COR-L47 (cell line): Measurements from ENCODE around the gene TCEA2.

Experiments used
- DNase-seq: peaks from one replicate; lab custom pipeline; 2025; lab: John Stamatoyannopoulos, UW

The TCEA2 gene

DNA sequence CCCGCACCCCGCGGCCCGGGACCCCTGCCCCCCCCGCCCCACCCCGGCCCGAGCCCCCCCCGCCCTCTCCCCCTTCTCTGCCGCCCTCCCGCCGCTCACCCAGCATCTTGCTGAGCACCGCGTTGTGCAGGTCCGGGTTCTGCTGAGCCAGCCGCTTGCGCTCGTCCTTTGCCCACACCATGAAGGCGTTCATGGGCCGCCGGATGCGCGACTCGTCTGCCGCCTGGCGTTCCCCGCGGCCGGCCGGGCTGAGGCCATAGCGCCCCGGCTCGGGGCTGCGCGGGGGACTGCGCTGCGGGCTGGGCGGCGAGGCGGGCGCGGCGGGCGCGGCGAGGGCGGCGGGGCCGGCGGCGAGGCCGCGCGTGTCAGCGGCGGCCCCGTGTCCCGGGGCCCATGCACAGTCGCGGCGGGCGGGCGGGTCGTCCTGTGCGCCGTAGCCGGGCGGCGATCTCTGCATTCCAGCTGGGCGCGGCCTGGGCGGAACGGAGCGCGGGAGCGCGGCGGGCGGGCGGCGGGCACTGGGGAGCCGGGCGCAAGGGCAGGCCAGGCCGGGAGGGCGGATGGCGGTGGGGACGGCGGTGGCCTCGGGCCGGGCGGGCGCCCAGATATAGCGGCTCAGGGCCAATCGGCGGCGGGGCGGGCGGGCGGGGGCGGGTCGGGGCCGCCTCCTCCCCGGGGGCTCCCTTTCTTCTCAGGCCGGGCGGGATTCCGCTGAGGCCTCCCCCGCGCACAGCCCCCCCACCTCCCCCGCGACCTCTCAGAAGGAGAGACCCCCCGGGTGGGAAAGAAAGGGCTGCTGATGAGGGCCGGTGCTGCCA is 13.7 kb upstream of the TCEA2 start, which contains the start of gene SOX18:
SOX18 (minus strand) TSS at position 580 of the 818 bp plus-strand sequence; CDS start at position 457, 123 bp downstream.
- DNase-seq = no peak

DNA sequence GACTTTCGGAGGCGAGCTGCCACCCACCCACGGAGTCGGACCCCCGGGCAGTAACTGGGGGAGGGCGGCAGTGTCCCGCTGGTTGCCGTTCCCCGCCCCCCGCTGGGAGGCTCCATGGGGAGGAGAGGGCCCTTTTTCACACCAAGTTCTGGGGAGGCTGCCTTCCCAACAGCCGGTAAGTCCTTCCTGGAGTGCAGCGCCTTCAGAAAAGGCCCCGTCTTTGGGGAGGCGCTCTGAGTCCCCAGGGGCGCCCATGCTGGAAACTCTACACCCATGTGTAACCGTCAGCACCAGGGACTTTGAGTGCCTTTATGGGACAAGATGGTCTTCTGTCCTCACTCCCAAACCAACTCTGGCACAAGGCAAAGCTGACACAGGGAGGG is 13.1 kb upstream of the TCEA2 start:
- DNase-seq = no peak

DNA sequence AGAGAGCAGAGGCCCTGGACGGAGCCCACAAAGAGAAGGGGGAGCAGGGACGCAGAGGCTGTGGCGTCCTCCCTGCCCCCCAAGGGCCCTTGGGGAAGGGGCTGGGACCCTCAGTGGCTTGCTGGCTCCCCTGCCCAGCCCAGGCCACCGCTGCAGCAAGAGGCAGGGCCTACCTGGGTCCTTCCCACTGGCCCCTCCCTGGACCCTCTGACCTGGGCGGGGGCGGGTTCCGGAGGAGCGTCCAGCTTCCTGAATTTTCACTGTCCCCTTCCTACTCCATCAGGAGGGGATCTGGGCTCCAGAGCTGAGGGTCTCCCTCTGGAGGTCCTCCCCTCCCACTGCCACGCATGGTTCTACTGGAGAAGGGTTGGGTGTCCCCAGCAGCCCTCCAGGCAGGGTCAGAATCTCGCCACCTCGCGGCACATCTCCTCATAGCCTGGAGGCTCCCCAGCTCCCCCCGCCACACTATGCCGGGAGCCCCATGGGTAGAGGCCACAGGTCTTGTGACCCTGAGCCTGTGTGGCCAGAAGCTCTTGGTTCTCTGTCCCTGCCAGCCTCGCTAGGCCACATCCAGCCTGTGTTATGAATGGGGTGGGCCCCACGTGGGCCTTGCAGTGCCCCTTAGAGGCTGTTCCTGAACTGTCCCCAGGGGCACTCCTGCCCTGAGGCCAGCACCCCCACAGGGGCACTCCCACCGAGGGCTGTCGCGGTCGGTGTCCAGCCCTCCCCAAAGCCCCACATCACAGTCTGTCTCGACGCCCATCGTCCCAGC is 12.6 kb upstream of the TCEA2 start:
- DNase-seq = no peak

DNA sequence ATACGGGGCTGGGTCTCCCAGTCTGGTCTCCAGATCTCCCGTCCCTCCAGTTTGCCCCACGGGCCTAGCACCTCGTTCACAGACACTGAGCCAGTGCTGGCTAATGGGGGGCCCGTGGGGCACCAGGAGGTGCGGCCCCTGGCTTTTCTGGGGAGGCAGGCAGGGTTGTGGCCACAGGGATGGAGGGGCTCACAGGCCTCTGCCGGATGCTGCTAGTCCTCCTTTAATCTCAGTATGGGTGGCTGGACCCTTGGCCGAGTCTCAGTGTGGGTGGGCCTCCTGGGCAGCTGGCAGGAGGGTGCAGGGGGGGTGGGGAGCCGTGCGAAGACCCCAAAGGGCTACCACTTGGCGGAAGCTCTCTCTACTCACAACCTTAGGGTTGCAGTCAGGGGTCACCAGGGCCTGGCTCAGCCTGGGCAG is 12.0 kb upstream of the TCEA2 start:
- DNase-seq = no peak

DNA sequence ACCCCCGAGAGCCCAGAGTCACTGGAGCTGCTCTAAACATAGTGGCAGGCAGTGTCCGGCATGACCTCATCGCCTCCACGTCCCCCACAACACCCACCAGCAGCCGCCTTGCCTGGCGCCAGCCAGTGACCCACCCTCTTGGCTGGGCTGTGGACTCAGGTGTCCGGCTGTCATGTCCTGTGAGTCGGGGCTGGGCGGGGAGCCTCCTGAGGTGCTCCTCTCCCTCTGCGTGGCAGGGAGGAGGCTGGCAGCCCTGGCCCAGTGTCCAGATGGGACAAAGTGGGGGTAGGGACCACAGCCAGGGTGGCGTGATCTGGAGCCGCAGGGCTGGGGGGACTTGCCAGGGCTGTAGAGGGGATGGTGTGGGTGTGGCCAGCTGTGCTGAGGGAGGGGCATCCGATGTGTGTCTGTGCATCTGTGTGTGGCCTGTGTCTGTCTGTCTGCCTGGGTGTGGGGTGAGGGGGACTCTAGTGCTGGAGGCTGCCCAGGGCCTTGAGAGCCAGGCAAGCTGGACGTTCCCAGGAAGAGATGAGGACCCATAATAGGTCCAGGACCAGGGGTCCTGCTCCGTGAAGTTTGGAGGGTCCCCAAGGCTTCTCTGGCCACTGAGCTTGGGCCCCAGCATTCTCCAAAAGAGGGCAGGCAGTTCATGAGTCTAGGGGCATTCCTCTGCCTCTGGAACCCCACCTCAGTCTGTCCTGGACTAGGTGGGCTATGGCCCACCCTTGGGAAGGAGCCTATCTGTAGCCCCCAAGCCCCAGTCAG is 11.3 kb upstream of the TCEA2 start:
- DNase-seq = no peak

DNA sequence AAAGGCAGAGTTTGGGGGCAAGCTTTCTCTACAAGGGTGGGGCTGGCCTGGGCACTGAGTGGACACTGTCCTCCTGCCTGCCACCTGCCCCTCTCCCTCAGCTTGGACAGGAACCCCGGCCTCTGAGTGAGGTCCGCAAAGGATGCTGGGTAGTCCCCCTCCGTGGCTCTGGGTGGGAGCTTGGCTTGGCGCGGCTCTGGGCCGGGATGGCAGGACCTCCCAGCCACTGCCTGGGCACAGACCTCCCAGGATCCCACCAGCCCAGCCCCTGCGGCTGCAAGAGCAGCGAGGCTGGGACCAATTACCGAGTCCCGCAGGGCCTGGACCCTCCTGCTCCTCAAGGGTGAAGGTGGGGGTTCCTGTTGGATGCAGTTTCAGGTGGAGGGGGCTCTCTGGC is 10.7 kb upstream of the TCEA2 start:
- no peak for DNase-seq

DNA sequence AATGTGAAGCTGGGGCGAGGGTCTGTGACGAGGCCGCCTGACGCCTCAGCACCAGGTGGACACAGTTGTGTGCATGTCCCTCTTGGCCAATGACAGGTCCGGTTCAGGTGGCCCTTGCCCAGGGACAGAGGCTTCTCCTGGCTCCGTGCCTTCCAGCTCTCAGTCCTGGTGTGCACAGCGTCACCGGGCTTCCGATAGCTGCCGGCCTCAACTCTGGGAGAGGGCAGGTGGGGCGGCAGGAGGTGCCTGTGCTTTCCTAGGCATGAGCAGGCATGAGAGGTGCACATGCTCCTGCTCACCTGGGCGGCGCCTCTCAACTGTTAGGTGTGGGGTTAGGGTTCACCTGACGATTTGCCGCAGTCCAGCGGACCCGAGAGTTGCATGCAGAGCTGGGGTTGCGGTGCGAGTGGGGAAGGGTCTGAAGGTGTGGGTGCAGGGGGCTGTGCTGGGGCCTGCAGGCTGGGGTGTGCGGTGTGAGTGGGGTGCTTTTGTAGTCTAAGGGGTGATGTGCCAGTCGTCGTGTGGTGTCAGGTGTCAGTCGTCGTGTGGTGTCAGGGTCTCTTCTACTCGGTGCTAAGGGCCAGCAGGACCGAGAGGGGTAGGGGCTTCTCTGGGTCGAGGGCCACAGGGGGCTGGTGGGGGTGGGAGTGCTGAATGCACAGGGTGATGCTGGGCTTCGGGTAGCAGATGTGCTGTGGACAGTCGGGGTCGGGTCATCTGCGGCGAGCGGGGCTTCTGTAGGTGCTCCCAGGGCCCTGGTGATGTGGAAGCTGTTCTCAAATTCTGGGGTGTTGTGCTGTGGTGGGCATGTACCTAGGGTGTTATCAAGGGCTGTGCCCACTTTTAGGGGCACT is 9.8 kb upstream of the TCEA2 start:
- DNase-seq = no peak

DNA sequence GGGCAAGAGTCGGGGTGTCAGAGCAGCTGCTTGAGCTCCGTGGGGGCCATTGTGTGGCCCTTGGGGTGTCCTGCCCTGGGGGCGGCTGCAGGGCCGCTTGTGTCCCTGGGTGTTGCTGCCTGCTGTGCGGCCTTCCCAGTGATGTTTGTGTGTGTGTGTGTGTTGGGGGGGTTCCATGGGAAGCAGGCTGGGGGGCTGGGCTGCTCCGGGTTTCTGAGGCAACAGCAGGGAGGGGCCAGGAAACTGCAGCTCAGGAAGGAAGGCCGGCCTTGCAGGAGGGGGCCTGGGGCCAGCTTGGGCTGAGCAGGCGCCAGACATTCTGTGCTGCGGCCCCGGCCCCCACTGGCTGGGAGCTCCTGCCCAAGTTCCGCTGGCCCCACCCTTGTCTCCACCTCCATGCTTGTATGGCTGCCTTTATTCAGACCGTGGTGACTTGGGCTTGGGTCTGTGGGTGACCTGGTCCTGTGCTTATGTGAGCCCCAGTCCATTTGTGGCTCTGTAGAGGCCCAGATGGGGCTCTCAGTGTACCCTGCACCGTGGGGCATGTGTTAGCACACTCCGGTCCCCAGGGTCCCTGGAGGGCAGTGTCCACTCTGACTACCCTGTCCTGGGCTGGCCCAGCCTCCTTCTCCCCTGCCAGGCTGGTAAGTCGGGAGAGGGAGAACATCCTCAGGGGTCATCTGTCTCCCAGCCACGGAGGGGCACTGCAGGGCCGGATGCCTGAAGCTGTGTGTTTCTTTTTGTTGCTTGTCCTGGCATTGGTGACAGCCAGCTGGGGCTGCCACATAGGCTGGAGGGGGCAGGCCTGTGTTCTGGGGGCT is 8.9 kb upstream of the TCEA2 start:
- no peak for DNase-seq

DNA sequence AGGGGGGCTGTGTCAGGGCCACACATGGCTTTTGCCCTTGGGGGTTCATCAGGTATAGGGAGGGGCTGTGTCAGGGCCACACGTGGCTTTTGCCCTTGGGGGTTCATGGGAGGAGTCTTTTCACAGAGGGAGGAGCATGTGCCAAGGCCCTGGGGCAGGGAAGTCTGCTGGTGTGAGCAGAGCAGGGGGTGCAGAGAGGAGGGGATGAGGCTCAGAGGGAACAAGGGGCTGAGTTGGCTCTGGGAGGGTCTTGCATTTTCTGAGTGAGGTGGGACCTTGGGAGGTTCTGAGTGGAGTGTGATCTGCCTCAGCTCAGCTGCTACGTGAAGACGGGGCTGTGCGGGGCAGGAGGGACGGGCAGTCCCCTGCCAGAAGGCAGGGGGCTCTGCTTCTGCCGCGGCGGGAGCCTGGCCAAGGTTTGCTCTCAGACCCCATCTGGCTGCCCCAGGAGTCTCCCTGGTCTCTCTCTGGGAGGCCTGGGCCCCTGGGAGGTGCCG is 7.6 kb upstream of the TCEA2 start:
- DNase-seq = no peak

DNA sequence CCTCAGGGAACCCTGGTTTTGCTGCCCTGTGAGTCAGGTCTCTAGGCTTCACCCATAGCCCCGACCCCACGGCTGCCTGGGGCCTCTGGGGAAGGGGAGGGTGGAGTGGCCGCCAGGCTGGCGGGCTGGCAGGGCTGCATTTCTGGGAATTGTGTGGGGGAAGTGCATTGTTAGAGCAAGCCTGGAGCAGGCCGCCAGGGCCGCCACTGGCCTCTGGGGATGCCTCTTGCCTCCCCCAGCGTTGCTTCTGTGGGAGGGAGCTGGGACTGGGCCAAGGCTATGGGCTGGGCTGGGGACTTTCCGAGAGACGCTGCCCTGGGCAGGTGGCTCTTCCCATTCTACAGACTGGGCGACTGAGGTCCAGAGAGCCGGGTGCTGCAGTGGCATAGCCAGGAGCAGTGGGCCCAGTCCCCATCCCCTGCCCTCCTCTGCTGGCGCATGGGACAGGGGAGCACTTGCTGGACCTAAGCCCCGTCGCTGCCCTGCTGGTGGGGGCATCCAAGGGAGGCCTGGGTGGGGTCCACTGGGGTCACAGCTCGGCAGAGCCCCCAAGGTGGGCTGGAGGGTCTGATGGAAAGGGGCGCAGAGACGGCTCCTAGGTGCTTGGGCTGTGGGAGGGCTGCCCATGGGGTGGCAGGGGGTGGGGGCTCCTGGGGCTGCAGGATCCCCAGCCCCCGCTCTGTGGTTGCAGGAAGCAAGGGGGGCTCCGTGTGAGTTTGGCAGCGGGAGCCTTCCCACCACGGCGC is 6.9 kb upstream of the TCEA2 start:
- no peak for DNase-seq

DNA sequence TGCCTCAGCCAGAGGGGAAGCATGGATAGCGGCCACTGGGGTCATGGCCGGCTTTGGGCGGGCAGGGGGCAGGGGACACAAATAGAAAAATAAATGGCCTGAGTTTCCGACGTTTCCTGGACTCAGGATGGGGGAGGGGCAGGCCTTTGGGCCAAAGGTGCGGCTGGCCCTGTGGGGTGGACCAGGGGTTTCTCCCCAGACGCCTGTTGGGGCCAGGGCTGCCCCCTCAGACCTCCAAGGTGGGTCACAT is 6.4 kb upstream of the TCEA2 start:
- DNase-seq = no peak

DNA sequence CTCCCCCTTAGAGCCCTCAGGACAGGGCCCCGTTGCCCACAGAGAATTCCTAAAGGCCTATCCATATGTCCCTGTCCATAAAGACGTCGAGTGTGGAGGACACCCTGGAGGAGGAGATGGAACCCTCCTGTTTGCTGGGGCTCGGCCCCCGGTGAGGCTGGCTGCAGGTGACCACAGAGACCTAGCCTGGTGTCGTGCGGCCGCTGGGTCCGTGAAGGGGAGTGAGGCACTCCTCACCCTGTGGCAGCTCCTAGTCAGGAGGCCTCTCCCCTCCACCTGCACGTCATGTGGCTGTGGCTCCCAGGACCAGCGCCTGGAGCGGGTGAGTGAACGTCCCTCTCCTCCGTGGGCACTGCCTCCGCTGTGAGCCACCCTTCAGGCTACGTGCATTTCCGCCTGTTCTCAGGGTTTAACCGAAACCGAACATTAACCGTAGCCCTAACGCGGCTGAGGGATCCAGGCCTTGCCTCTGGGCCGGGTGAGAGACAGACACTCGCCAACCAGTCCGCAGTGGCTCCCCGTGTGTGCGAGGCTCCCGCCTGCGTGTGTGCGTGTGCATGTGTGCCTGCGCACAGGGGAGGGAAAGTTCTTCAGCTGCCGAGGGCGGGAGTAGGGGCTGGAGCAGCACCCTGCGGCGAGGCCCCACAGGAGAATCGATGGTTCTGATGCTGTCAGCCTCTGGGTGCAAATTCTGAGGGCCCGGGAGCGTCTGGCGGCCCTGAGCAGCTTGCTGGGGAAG is 5.9 kb upstream of the TCEA2 start:
- DNase-seq = no peak

DNA sequence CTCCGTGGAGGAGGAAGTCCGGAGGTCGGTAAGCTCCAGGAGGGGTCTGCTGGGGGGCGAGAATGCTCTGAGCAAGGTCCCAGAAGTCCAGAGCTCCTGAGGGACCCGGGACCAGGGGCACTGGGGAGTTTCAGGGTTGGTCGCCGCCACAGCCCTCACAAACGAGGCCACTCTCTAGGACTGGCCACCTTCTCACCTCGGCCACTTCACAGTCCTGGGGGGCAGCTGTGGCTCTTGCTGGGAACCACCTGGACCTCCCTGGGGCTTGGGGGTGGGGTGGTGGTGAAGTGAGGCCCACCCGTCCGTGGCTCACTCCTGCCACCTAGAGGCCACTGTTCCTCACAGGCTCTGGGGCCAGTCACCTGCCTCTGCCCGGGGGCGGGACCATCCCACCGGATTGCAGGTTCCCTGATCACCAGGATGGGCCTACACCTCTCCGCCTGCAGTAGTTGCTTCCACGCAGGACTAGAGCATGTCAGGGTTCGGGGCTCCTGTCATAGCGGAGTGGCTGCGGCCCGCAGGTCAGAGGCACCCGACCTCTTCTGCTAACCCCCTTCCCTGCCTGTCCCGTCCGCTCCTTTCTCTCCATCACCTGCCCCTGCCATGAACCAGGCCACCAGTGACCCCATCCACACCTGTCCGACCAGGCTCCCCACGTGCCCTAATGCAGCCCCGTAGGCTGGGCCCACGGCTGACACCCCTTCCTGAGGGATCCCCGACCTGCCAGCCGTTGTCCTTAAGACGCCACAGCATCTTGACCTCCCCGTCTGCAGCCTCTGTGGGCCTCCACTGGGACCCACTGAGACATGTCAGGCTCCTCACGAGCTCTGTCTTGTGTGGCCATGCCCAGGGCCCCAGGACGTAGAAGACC is 5.1 kb upstream of the TCEA2 start:
- DNase-seq = peak; percentile 70

DNA sequence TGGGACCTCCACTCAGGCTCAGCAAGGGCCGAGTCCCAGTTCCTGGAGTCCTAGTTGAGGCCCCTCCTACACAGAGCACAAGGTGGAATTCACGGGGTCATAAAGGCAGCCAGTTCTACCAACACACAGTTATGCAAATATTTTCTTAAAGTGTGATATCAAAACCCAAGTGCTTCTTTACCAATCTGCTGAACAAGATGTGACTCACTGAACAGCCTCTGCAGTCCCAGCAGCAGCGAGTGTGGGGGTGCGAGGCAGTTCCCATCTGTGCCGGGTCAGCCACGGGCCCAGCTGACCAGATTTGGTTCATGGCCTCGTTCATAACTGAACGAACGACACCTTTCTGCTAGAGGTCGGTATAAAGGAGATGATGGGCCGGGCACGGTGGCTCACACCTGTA is 4.5 kb upstream of the TCEA2 start:
- DNase-seq = no peak

DNA sequence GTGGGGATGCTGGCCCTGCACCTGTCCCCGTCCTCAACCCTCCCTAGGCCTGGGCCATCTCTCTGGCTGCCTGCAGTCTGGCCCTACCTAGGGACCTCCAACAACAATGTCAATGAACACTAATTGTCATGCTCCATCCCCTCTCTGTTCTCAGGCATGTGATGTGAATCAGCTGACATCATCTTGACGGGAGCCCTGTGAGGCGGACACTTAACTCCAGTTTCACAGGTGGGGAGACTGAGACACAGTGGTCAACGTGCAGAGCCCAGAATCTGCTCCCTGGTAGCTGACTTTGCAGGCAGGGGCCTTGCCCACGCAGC is 762 bp upstream of the TCEA2 start:
- DNase-seq = no peak

DNA sequence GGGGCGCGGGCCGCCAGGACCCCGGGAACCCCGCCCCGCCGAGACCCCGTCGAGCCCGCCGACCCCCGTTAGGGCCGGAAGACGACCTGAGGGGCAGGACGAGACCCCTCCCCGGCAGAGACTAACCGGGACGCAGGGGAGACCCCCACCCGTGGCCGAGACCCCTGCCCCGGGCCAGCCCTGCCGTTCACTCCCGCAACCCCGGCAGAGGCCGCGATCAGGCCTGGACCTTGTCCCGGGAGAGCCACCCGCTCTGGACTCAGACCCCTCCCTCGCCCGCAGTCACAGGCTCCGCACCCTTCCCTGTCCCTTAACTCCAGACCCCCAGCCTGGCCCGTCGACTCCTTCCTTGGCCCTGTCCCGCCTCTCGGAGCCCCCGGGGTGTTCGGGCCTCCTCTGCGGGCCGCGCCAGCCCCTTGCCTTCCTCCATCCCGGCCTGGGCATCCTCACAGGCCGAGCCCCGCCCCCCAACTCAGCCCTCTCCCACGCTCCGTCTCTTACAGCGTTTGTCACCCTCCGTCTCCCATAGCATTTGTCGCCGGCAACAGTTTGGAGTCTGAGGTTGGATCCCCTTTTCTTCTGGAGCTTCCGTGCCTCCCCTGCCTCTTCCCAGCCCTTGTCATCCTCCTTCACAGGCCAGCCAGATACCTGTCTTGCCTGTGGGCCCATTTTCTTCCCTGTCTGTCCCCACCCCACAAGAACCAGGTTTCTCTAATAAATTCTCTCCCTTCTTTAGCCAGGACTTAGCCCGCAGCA is 569 bp downstream of the TCEA2 start:
- no peak for DNase-seq

DNA sequence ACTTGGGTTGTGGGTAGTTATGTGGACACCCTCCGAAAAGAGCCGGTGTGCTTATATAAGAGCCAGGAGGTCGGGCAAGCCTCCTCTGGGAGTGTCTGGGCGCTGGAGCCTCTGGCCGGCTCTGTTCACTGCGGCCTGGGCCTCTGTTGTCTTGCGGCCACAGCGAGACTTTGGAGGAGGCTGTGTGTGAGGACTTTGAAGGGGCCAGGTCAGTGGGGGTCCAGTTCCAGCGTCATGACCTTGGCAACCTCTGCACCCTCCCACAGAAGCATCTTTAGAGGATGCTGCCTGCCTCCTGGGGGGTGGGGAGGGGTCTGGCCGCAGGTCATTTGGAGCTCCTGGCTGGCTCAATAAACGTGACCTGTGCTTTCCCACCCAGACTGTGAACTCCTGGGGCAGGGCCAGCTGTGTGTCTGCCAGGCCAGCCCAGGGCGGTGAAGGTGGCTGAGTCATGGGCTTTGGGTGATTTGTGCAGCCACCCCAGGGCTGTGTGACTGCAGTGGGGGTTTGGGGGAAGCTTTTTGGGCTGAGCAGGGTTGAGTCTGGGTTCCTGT is 1.2 kb downstream of the TCEA2 start:
- no peak for DNase-seq
